ENCODE measurements around the gene PCDHB10.
"Not testable (repeated sequence)": the region's sequence is repeated elsewhere in the genome, so short reads cannot be mapped to it uniquely, and the experiment has no call there.

GRCh38 chr5:141235922-141236321 is 43.8 kb downstream of the PCDHB10 start:
- TF ChIP-seq POLR2A, TAF1, POLR2AphosphoS5, SPI1 (IDR thresholded peaks at IDR 0.05; ENCODE audit: low read depth, low read length): not testable (repeated sequence)

Measured in GM12891 (cell line).